ENCODE results near the gene LSM4.

DNA sequence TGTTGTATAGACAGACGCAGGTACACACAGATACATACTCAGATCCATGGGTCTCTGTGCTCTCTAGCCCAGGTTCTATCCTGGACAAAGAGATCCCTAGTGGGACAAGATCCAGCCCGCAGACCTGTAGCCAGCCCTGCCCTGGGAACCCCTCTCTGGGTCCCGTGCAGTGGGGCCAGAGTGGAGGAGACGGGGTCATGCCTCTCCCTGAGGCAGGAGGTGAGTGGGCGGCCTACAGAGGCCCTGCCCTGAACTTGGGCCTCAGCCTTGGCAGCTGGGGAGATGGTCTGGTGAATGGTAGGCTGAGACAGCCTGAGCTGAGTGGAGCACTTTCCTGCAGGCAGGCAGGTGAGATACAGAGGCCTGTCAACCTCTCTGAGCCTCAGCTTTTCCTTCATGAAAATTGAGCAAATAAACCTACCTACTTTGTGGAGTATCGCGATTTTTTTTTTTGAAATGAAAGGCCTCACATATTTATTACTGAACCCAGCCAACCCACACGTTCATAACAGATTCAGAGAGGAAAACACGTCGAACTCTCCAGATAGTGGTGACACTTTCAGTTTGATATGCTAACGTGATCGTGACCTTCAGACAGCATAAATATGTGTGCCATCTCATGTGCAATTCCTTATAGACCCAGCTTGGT lies 38.0 kb downstream of the LSM4 start:
- TF ChIP-seq, protein P1, sequence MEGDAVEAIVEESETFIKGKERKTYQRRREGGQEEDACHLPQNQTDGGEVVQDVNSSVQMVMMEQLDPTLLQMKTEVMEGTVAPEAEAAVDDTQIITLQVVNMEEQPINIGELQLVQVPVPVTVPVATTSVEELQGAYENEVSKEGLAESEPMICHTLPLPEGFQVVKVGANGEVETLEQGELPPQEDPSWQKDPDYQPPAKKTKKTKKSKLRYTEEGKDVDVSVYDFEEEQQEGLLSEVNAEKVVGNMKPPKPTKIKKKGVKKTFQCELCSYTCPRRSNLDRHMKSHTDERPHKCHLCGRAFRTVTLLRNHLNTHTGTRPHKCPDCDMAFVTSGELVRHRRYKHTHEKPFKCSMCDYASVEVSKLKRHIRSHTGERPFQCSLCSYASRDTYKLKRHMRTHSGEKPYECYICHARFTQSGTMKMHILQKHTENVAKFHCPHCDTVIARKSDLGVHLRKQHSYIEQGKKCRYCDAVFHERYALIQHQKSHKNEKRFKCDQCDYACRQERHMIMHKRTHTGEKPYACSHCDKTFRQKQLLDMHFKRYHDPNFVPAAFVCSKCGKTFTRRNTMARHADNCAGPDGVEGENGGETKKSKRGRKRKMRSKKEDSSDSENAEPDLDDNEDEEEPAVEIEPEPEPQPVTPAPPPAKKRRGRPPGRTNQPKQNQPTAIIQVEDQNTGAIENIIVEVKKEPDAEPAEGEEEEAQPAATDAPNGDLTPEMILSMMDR (conservative IDR thresholded peaks at IDR 0.05; ENCODE audit: low read depth, low read length): no peak
- TF ChIP-seq EZH2phosphoT487 (IDR thresholded peaks at IDR 0.05; ENCODE audit: borderline replicate concordance, low read length): no peak

Data from PC-3 (cell line).